Hypothalamus (tissue), 51 donors: ENCODE results near the gene RPS29.

ENCODE experiments used
- DNase-seq, 51 donors: peaks; one replicate each; lab custom pipeline; 2025; lab: John Stamatoyannopoulos, UW

Gene RPS29

GRCh38 chr14:49553106-49553505 is 33.1 kb downstream of the RPS29 start:
- DNase-seq: no peak

GRCh38 chr14:49551569-49551968 is 34.6 kb downstream of the RPS29 start:
- no peak for DNase-seq

GRCh38 chr14:49550286-49551184 is 35.6 kb downstream of the RPS29 start:
- DNase-seq: no peak

GRCh38 chr14:49549881-49550280 is 36.3 kb downstream of the RPS29 start:
- DNase-seq: no peak

GRCh38 chr14:49549446-49549845 is 36.7 kb downstream of the RPS29 start:
- DNase-seq: no peak

- DNase-seq: no peak
Observed at GRCh38 chr14:49546766-49547165, 39.4 kb downstream of the RPS29 start.

- no peak for DNase-seq
Observed at GRCh38 chr14:49545716-49546115, 40.5 kb downstream of the RPS29 start.

GRCh38 chr14:49545071-49545470 is 41.1 kb downstream of the RPS29 start:
- DNase-seq: no peak

- DNase-seq: no peak
Observed at GRCh38 chr14:49541049-49541448, 45.1 kb downstream of the RPS29 start.

GRCh38 chr14:49538852-49539251 is 47.3 kb downstream of the RPS29 start:
- no peak for DNase-seq
